HG02759 (cell line): ENCODE data around the gene SCGB2B2.
"Not testable (repeated sequence)": the region's sequence is repeated elsewhere in the genome, so short reads cannot be mapped to it uniquely, and the experiment has no call there.

Experiments
- ATAC-seq: cut with Tn5 transposase; IDR thresholded peaks from one replicate; pipeline ENCODE4 v1.9.1; 2021; ENCODE audit warnings: mild to moderate bottlenecking, moderate library complexity; ENCODE audit not compliant: unreplicated experiment

The SCGB2B2 gene

GRCh38 chr19:34669305-34669704, 7.7 kb downstream of the SCGB2B2 start:
- ATAC-seq = no peak

GRCh38 chr19:34668690-34669089, 8.3 kb downstream of the SCGB2B2 start:
- ATAC-seq = not testable (repeated sequence)

- ATAC-seq = not testable (repeated sequence)
Observed at GRCh38 chr19:34668077-34668689, 8.8 kb downstream of the SCGB2B2 start.

- no peak for ATAC-seq
Observed at GRCh38 chr19:34667349-34668076, 9.4 kb downstream of the SCGB2B2 start.

GRCh38 chr19:34666958-34667265, 10.0 kb downstream of the SCGB2B2 start:
- ATAC-seq = no peak

- no peak for ATAC-seq
Observed at GRCh38 chr19:34666200-34666957, 10.6 kb downstream of the SCGB2B2 start.

GRCh38 chr19:34665275-34665674, 11.7 kb downstream of the SCGB2B2 start:
- not testable (repeated sequence) for ATAC-seq

- no peak for ATAC-seq
Observed at GRCh38 chr19:34664870-34665269, 12.1 kb downstream of the SCGB2B2 start.

GRCh38 chr19:34664168-34664567, 12.8 kb downstream of the SCGB2B2 start:
- no peak for ATAC-seq

GRCh38 chr19:34662919-34663318, 14.0 kb downstream of the SCGB2B2 start:
- ATAC-seq = no peak

- ATAC-seq = no peak
Observed at GRCh38 chr19:34661357-34661756, 15.6 kb downstream of the SCGB2B2 start.

GRCh38 chr19:34655651-34656050, 21.3 kb downstream of the SCGB2B2 start:
- no peak for ATAC-seq

- ATAC-seq = no peak
Observed at GRCh38 chr19:34654796-34655195, 22.2 kb downstream of the SCGB2B2 start.

- no peak for ATAC-seq
Observed at GRCh38 chr19:34651747-34652146, 25.2 kb downstream of the SCGB2B2 start.

- no peak for ATAC-seq
Observed at GRCh38 chr19:34649886-34650543, 26.9 kb downstream of the SCGB2B2 start.

GRCh38 chr19:34645551-34645950, 31.4 kb downstream of the SCGB2B2 start:
- ATAC-seq = no peak

- ATAC-seq = no peak
Observed at GRCh38 chr19:34644991-34645461, 31.9 kb downstream of the SCGB2B2 start.

GRCh38 chr19:34642241-34642640, 34.7 kb downstream of the SCGB2B2 start:
- no peak for ATAC-seq

GRCh38 chr19:34639491-34640085, 37.4 kb downstream of the SCGB2B2 start:
- no peak for ATAC-seq

- ATAC-seq = no peak
Observed at GRCh38 chr19:34633802-34634201, 43.2 kb downstream of the SCGB2B2 start.
